ENCODE data around the gene BZW1.

The BZW1 gene

DNA sequence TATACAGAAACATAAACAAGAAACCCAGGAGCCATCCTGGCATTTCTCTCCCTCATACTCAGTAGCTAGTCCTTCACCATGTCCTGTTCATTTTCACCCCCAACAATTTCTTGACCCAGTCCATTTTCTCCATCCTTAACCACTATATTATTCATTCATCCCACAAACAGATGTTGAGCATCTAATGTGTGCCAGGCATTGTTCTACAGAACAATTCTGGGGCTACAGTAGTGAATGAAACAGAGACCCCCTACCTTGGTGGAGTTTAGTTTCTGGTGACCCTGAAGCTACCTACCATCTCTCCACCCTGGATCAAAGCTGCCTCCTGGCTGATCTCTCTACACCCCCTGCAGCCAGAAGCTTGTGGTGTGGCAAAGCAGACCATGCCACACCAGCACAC lies 27.5 kb upstream of the BZW1 start:
- no peak for DNase-seq
- no peaks in the 10 kb centered on the region for H3K27me3 ChIP-seq (replicated peaks; ENCODE audit: insufficient read depth, low read length)
- H3K27ac ChIP-seq (ENCODE audit: low read length) = no peak overlapping the region
- H2AFZ ChIP-seq (ENCODE audit: low read length) = no peak overlapping the region
- H3F3A ChIP-seq (ENCODE audit: insufficient read depth, low read length) = no peaks in the 10 kb centered on the region
- H3K79me2 ChIP-seq (ENCODE audit: low read length) = no peaks in the 10 kb centered on the region
- no peak overlapping the region for H3K4me2 ChIP-seq (ENCODE audit: low read depth, low read length)
- H3K9me3 ChIP-seq (replicated peaks; ENCODE audit: insufficient read depth, low read length) = no peaks in the 10 kb centered on the region
- no peaks in the 10 kb centered on the region for H3K9me2 ChIP-seq (replicated peaks; ENCODE audit: insufficient read depth, low read length)
- no peaks in the 10 kb centered on the region for H3K36me3 ChIP-seq (replicated peaks; ENCODE audit: insufficient read depth, low read length)
- H3K4me1 ChIP-seq (ENCODE audit: low read length) = no peaks in the 10 kb centered on the region
- H3K9ac ChIP-seq (ENCODE audit: low read length) = no peak overlapping the region
- no peaks in the 10 kb centered on the region for H4K20me1 ChIP-seq (ENCODE audit: insufficient read depth, low read length)
- TF ChIP-seq CTCF (IDR thresholded peaks at IDR 0.05; ENCODE audit: low read length) (no peak), EZH2phosphoT487 (IDR thresholded peaks at IDR 0.05; ENCODE audit: low read length) (no peak), EZH2 (optimal IDR thresholded peaks at IDR 0.05; ENCODE audit: low read depth, low read length) (no peak)
- no peak overlapping the region for H3K4me3 ChIP-seq (ENCODE audit: low read length)

DNA sequence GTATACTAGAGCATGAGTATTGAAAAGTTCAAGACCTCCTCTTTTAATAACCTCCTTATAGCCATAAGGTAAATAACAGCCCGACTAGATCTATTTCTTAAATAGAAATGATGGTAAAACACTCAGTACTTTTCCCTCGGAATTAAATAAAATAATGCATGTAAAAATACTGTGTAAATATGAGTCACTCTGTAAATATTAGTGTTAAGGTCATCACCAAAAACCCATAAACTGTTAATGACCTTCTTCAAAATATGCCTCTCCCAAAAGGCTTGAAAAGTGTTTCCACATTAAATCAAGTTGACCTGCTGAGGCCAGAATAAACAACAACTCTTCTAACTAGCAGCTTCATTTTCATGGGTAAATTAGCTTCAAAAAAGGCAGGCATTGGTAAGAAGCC lies 25.3 kb upstream of the BZW1 start:
- H3K9ac ChIP-seq (ENCODE audit: low read length) = no peak overlapping the region
- H3K9me3 ChIP-seq (replicated peaks; ENCODE audit: insufficient read depth, low read length) = no peaks in the 10 kb centered on the region
- no peaks in the 10 kb centered on the region for H3F3A ChIP-seq (ENCODE audit: insufficient read depth, low read length)
- H3K27ac ChIP-seq (ENCODE audit: low read length) = no peak overlapping the region
- no peaks in the 10 kb centered on the region for H3K27me3 ChIP-seq (replicated peaks; ENCODE audit: insufficient read depth, low read length)
- H2AFZ ChIP-seq (ENCODE audit: low read length) = no peak overlapping the region
- H3K4me1 ChIP-seq (ENCODE audit: low read length) = no peaks in the 10 kb centered on the region
- H3K79me2 ChIP-seq (ENCODE audit: low read length) = no peaks in the 10 kb centered on the region
- H3K4me2 ChIP-seq (ENCODE audit: low read depth, low read length) = no peak overlapping the region
- H4K20me1 ChIP-seq (ENCODE audit: insufficient read depth, low read length) = no peaks in the 10 kb centered on the region
- H3K9me2 ChIP-seq (replicated peaks; ENCODE audit: insufficient read depth, low read length) = no peaks in the 10 kb centered on the region
- no peaks in the 10 kb centered on the region for H3K36me3 ChIP-seq (replicated peaks; ENCODE audit: insufficient read depth, low read length)
- TF ChIP-seq EZH2phosphoT487 (IDR thresholded peaks at IDR 0.05; ENCODE audit: low read length) (no peak), CTCF (IDR thresholded peaks at IDR 0.05; ENCODE audit: low read length) (no peak), EZH2 (optimal IDR thresholded peaks at IDR 0.05; ENCODE audit: low read depth, low read length) (no peak)
- DNase-seq = no peak
- no peak overlapping the region for H3K4me3 ChIP-seq (ENCODE audit: low read length)

DNA sequence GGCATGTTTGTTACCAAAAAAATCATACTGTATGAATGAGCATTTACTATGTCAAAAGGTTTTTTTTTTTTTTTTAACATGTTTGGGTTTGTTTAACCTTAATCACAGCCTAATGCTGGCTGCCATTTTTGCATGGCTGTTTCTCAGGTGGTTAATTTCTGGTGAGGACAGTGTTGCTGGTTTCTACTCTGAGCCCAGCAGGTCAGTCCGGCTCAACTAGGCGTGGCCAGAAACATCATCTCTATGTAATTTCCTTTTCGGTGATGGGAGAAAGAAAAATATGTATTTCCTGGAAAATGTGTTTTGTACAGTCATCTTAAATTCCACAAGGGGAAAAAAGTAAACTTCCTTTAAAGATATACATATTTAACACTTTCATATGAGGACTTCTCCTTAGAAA lies 24.9 kb upstream of the BZW1 start:
- Histone ChIP-seq H3K27me3 (replicated peaks; ENCODE audit: insufficient read depth, low read length) (no peaks in the 10 kb centered on the region), H2AFZ (ENCODE audit: low read length) (no peak overlapping the region), H3K4me1 (ENCODE audit: low read length) (no peaks in the 10 kb centered on the region), H3K9me3 (replicated peaks; ENCODE audit: insufficient read depth, low read length) (no peaks in the 10 kb centered on the region), H3K27ac (ENCODE audit: low read length) (no peak overlapping the region), H3K9ac (ENCODE audit: low read length) (no peak overlapping the region), H3K4me3 (ENCODE audit: low read length) (no peak overlapping the region), H3K79me2 (ENCODE audit: low read length) (no peaks in the 10 kb centered on the region), H3F3A (ENCODE audit: insufficient read depth, low read length) (no peaks in the 10 kb centered on the region), H3K4me2 (ENCODE audit: low read depth, low read length) (no peak overlapping the region), H4K20me1 (ENCODE audit: insufficient read depth, low read length) (no peaks in the 10 kb centered on the region), H3K9me2 (replicated peaks; ENCODE audit: insufficient read depth, low read length) (no peaks in the 10 kb centered on the region), H3K36me3 (replicated peaks; ENCODE audit: insufficient read depth, low read length) (no peaks in the 10 kb centered on the region)
- DNase-seq = no peak
- TF ChIP-seq EZH2 (optimal IDR thresholded peaks at IDR 0.05; ENCODE audit: low read depth, low read length) = no peak
- no peak for TF ChIP-seq EZH2phosphoT487 (IDR thresholded peaks at IDR 0.05; ENCODE audit: low read length)
- TF ChIP-seq CTCF (IDR thresholded peaks at IDR 0.05; ENCODE audit: low read length) = no peak

Measured in MM.1S (cell line).